GM21528 (cell line): ENCODE measurements around the gene LRRC3C.
A peak's percentile ranks its signal among the peaks of the same experiment; 100 is the strongest.
"Not testable (repeated sequence)": the region's sequence is repeated elsewhere in the genome, so short reads cannot be mapped to it uniquely, and the experiment has no call there.

Experiments
- ATAC-seq: cut with Tn5 transposase; IDR thresholded peaks from one replicate; pipeline ENCODE4 v1.9.1; 2021; ENCODE audit warnings: mild to moderate bottlenecking, moderate library complexity; ENCODE audit not compliant: unreplicated experiment, low FRiP score

The LRRC3C gene

GRCh38 chr17:39946551-39947330 is 19.2 kb downstream of the LRRC3C start:
- ATAC-seq: no peak

DNA sequence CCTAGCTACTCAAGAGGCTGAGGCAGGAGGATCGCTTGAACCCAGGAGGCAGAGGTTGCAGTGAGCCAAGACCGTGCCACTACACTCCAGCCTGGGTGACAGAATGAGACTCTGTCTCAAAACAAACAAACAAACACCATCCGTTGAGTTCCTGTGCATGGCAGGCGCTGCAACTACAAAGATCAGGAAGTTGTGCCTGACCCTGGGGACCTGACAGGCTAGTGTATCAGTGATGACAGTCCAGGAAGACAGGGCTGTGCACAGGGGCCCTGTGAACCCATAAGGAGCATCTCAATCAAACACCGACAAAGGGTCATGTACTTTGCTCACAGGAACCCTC is 20.9 kb downstream of the LRRC3C start:
- ATAC-seq: not testable (repeated sequence)

DNA sequence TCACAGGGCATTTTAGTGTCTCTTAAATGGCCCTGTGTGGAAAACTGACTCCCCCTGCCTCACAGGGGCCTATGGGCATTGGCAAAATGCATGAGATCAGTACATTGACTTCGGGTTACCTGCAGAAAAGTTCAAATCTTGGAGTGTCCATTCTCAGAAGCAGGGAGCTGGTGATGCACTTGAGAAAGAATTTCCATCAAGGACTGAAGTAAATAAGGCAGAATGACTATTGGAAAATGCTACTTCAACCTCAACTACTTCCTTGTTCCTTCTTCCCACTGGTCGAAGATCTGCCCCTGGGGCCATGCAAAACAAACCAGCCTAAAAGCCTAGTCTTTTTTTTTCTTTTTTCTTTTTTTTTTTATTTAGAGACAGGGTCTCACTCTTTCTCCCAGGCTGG is 21.5 kb downstream of the LRRC3C start:
- ATAC-seq: no peak

DNA sequence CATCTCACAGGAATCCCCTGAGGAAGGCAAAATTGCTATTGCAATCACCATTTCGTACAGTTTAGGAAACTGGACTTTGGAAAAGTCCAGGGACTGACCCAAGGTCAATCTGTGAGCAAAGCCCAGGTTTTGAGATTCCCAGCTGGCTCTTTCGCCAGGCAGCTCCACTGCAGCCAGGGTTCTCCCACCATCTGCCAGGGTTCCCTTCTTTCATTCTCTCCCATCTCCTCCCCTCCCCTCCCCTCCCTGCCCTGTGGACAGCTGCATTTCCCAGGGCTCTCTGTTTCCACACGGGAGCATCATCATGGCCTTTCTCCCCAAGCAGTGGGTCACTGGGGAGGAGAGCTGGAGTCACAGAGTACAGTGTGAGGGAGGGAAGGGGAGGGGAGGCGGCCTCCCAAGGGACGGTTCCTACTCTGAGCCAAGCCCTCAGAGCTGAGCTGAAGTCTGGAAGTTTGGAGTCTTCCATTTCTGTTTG is 23.4 kb downstream of the LRRC3C start:
- ATAC-seq: no peak

DNA sequence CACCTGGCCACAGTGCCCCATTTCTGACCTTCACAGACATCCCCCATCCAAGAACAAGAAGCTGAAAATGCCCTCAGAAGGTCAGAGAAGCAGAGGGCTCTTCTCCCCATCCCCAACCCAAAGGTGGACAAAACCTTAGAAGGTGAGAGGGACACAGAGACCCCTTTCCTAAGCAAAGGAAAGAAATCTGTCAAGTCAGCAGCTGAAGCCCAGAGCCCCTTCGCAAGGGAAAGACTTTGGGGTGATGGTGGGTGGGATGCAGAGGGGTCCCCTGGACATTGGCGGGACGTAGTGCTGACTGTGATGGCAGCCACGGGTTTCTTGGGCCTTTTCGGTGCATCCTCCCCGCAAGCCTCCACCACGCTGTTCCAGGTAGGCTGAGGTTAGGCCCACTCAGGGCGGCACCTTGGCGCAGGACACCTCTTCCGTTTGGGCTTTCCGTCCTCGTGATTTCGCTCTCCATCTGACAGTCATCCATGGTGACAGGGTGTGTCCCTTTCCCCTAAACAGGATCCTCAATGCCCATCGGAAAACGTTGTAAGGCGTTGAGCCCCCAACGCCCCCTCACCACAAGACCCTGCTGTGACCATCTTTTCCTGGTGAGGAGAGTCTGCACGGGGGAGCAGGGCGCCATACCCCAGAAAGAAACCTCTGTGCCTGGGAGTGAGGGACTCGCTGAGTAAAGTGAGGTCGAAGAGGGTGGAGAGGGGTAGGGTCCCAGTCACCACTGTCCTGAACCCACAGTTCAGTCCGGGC is 24.6 kb downstream of the LRRC3C start:
- peak; percentile 22 for ATAC-seq

DNA sequence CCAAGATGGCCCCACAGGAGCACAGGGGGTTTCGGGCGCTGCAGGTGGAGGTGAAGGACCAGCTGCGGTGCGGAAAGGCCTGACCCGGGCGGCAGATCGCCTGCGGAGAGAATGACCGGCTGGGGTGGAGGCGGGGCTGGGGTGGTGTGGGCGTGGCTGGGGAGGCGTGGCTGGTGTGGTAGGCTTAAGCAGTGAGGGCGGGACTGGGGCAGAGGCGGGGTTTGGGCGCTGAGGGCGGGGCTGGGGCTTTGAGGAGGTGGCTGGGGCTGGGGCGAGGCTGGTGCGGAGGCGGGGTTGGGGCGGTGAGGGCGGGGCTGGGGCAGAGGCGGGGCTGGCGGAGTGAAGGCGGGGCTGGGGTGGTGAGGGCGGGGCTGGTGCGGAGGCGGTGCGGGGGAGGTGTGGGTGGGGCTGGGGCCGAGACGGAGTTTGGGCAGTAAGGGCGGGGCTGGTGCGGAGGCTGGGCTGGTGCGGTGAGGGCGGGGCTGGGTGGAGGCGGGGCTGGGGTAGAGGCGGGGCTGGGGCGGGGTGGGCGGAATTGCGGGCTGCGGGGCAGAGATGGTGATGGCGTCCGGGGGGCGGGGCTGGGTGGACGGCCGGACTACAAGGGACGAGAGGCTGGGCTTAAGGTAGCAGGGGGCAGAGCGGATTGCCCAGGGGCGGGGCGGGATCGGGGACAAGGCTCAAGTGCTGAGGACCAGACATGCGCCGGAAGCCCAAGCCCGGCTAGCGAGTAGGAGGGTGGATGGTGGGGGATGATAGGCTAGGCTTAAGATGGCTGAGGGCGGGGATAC is 25.3 kb downstream of the LRRC3C start:
- ATAC-seq: peak; percentile 67

DNA sequence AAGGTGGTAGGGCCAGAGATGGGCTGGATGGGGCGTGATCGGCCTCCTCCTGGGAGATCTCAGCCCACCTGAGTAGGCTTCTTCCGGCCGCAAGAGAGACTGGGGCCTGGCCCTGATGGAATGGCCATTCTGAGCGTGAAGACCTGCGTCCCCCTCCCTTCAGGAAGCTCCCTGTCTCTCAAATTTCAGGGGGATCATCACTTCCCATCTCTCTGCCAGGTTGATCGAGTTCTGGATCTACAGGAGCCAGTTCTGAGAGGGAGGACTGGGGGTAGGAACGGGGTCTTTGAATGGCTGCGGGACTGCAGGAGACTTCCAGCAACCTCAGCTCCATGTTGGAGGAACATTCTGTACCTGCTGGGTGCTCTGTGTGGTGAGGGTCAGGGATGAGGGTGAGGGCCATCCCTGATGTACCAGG is 25.9 kb downstream of the LRRC3C start:
- ATAC-seq: peak; percentile 10

- no peak for ATAC-seq
These were observed 27.3 kb downstream of the LRRC3C start for GRCh38 chr17:39954876-39955275.

GRCh38 chr17:39955726-39956225 is 28.2 kb downstream of the LRRC3C start:
- ATAC-seq: no peak

GRCh38 chr17:39960524-39961041 is 33.1 kb downstream of the LRRC3C start:
- no peak for ATAC-seq

DNA sequence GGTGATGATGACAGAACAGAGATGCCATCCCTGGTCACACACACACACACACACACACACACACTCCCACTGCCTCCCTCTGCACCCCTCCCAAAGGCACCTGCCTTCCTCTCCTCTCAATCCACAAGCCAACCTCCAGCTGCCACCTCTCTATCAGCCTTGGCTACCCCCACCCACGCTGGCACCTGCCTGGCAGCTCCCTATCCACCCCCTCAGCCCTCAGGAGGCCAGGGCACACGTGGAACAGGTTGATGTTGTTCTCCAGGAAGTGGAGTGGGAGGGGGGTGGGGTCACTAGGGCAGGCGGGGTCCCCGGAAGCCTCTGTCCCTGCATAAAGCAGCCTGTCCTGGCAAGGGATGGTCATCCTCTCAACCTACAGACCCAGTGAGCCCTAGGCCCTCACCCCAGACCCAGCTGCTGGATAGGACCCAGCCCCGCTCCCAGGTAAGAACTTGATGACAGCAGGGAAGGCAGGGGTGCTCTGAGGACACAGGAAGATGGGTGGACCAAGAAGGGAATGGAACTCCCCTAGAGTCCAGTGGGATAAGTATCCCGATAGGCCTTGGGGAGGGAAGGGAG is 35.2 kb downstream of the LRRC3C start, which contains the start of gene GSDMA:
Gene GSDMA, plus strand, starts transcription at position 363 of the 579 bp plus-strand sequence. CDS start 2,684 bp downstream, outside the sequence.
- ATAC-seq: no peak

DNA sequence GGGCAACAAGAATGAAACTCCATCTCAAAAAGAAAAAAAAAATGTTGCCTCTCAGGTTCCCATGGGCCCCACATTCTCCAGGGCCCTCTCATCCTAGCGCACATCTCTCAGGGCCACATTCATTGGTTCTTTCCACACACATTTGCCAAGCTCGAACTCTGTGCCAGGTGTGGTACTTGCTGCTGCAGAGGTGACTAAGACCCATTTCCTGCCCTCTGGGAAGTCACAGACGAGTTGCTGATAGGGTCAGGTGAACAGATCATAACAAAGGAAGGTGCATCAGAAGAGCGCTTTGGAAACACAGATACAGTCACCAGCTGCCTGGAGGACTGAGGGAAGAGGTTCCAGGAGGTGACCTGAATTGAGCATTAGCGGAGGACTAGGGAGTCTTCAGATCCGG is 36.3 kb downstream of the LRRC3C start:
- no peak for ATAC-seq

DNA sequence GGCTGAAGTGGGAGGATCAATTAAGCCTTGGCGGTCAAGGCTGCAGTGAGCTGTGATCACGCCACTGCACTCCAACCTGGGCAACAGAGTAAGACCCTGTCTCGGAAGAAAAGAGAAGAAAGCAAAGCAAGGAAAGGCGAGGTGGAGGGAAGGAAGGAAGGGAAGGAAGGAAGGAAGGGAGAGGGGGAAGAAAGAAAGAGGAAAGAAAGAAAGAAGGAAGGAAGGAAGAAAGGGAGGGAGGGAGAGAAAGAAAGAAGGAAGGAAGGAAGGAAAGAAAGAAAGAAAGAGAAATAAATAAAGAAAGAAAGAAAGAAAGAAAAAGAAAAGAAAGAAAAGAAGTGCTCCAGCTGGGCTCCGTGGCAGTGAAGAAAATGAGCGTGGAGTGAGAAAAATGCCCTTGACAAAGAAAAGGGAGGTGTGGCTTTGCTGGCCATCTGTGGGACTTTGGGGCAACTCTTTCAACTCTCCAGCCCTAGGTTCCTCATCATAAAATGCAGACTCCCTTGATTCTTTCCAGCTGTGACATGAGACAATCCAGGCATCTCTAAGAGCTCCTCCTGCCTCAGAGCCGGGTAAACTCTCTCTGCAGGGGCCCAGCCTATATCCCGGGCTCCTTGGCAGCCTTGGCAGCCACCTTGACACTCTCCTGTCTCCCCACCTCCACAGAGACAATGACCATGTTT is 37.6 kb downstream of the LRRC3C start:
- no peak for ATAC-seq

GRCh38 chr17:39966771-39967170 is 39.2 kb downstream of the LRRC3C start:
- ATAC-seq: no peak

DNA sequence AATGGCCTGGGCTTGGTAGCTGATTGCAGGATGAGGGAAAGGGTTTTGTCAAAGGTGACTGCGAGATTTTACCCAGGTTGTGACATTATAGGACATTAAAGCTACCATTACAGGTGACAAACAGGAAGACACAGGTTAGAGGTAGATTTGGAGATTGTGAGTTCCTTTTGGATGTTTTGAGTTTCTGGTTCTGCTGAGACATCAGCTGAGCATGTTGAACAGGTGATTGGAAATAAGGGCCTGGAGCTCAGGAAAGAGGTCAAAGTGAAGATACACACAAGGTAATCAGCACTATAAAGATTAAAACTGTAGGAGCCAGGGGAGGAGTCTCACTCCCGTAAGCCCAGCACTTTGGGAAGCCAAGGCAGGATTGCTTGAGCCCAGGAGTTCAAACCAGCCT is 41.2 kb downstream of the LRRC3C start:
- ATAC-seq: no peak

- no peak for ATAC-seq
These were observed 41.8 kb downstream of the LRRC3C start for GRCh38 chr17:39969375-39969774.

- ATAC-seq: no peak
These were observed 42.7 kb downstream of the LRRC3C start for GRCh38 chr17:39970157-39970692.

DNA sequence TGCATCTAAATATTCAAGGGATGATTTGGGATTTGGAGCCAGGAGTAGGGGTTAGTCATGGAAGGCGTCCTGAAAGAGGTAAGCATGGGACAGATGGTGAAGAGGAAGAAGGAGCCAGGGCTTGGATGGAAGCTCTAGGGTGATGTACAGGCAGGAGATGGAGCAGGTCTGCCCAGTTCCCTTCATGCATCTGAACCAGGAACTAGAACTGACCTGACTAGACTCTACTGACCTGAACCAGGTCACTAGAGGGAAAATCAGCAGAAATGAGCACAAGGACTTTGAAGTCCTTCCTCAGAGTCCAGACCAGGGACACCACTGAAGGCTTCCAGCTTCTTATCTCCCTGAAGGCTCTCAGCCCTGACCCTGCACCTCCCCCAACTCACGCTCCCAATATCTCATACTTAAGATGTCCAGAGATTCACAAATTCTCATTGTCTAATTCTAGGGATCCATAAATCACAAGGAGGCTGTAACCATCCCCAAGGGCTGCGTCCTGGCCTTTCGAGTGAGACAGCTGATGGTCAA is 43.6 kb downstream of the LRRC3C start:
- ATAC-seq: no peak

DNA sequence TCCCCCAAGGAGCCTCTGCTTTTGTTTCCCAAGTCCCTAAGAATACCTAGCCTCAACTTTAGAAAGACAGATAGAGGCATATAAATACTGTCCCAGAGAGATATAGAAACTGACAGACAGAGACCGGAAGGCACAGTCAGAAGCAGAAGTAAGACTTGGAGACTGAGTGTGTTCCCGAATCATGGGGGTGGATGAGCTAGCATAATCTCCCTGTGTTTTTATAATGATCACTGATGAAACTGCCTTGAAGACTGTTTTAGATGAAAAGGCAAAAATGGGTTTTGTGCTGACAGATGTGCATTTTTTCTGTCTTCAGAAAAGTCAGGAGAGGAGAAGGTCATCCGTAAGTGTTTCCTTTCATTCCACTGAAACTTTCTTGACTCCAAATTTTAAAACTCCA is 44.7 kb downstream of the LRRC3C start:
- no peak for ATAC-seq
